ENCODE data around the gene TCL1A.

The TCL1A gene

DNA sequence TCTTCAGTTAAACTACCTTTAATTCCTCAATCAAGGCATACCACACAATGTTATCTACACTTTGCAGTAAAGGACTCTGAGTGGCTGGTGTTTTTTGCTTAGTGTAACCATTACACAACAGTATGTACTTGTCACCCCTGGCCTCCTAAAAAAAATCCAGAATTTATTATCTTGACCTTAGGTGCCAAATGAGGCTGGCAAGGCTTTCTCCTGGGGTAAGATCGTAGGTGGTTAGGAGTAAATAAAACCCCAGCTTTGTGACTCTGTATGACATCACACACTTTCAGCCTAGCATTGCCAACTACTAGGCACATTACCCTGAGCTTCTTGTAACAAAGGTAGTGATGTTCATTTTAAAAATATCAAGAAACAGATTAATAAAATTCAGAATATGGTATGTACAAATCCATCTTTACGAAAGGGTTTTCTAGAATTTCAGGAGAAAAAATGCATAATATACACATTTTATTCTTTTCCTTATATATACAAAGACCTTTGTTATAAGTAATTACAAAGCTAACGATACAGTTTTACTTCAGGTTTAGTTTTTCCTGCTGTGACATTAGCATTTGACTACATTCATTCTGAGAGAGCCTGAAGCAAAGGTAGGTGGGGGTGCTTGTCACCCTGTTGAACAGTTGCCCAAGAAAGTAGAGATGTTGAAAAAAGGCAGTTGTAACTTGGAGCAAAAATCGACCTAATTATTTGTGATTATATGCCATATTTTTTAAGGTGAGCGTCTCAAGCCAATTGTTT is 13.5 kb downstream of the TCL1A start (continued):
- TF ChIP-seq ZNF677 (tag by site-specific recombination; IDR thresholded peaks at IDR 0.05) (no peak), ZFP3 (tag by site-specific recombination; IDR thresholded peaks at IDR 0.05; ENCODE audit: low read depth) (no peak), ZNF266 (tag by site-specific recombination; IDR thresholded peaks at IDR 0.05; ENCODE audit: low read depth) (no peak), ZNF433 (tag by site-specific recombination; IDR thresholded peaks at IDR 0.05; ENCODE audit: low read depth) (no peak)
- TF ChIP-seq, protein P1, sequence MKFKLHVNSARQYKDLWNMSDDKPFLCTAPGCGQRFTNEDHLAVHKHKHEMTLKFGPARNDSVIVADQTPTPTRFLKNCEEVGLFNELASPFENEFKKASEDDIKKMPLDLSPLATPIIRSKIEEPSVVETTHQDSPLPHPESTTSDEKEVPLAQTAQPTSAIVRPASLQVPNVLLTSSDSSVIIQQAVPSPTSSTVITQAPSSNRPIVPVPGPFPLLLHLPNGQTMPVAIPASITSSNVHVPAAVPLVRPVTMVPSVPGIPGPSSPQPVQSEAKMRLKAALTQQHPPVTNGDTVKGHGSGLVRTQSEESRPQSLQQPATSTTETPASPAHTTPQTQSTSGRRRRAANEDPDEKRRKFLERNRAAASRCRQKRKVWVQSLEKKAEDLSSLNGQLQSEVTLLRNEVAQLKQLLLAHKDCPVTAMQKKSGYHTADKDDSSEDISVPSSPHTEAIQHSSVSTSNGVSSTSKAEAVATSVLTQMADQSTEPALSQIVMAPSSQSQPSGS (tag by site-specific recombination; IDR thresholded peaks at IDR 0.05; ENCODE audit: low read depth), result peak; percentile 77
- TF ChIP-seq, protein P2, sequence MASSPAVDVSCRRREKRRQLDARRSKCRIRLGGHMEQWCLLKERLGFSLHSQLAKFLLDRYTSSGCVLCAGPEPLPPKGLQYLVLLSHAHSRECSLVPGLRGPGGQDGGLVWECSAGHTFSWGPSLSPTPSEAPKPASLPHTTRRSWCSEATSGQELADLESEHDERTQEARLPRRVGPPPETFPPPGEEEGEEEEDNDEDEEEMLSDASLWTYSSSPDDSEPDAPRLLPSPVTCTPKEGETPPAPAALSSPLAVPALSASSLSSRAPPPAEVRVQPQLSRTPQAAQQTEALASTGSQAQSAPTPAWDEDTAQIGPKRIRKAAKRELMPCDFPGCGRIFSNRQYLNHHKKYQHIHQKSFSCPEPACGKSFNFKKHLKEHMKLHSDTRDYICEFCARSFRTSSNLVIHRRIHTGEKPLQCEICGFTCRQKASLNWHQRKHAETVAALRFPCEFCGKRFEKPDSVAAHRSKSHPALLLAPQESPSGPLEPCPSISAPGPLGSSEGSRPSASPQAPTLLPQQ (tag by site-specific recombination; IDR thresholded peaks at IDR 0.05), result 0 out of 2 replicates have a peak, but pooled peaks have one; percentile 17

DNA sequence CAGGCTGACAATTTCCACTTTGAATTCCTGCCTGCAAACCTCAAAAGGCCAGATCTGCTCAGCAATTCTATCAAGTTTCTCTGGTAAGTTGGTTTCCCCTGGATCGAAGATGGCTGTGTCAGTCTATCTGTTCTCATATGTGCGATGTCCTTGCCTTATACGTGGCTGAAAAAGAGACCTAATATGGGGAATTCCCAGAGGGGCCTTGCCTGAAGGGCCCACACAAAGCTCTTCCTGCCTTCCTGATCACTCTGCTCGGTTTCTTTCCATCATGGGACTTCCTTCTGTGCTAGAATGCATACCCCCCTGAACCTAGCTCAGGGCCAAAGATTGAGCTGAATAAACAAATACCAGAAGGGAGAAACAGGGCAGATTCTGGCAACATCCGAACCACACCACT is 14.5 kb downstream of the TCL1A start:
- no peaks in the 10 kb centered on the region for H3K9me3 ChIP-seq (ENCODE audit: control insufficient read depth, insufficient read depth, low read depth, low read length)
- POLR2A ChIA-PET, result no interaction called here
- no peak overlapping the region for H3K27ac ChIP-seq (ENCODE audit: extremely low read depth, low read depth, low read length)
- H3K4me1 ChIP-seq (ENCODE audit: control insufficient read depth, insufficient read depth, low read length), result peaks cover 19% of the 10 kb centered on the region
- peak; percentile 41; the same call in 1 of the 2 replicates for TF ChIP-seq GLIS1 (tag by site-specific recombination; IDR thresholded peaks at IDR 0.05)
- TF ChIP-seq, protein P3, sequence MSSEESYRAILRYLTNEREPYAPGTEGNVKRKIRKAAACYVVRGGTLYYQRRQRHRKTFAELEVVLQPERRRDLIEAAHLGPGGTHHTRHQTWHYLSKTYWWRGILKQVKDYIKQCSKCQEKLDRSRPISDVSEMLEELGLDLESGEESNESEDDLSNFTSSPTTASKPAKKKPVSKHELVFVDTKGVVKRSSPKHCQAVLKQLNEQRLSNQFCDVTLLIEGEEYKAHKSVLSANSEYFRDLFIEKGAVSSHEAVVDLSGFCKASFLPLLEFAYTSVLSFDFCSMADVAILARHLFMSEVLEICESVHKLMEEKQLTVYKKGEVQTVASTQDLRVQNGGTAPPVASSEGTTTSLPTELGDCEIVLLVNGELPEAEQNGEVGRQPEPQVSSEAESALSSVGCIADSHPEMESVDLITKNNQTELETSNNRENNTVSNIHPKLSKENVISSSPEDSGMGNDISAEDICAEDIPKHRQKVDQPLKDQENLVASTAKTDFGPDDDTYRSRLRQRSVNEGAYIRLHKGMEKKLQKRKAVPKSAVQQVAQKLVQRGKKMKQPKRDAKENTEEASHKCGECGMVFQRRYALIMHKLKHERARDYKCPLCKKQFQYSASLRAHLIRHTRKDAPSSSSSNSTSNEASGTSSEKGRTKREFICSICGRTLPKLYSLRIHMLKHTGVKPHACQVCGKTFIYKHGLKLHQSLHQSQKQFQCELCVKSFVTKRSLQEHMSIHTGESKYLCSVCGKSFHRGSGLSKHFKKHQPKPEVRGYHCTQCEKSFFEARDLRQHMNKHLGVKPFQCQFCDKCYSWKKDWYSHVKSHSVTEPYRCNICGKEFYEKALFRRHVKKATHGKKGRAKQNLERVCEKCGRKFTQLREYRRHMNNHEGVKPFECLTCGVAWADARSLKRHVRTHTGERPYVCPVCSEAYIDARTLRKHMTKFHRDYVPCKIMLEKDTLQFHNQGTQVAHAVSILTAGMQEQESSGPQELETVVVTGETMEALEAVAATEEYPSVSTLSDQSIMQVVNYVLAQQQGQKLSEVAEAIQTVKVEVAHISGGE (tag by site-specific recombination; conservative IDR thresholded peaks at IDR 0.05; ENCODE audit: low read depth), result no peak
- CTCF ChIA-PET, result interaction anchor here (0.6 to 1.2 kb wide), 2 partner anchors 134 to 140 kb away, joined by 3 read pairs; no protein-coding TSS in a partner anchor
- H3K36me3 ChIP-seq (ENCODE audit: control insufficient read depth in 2 of 2, insufficient read depth in 1 of 2, low read length in 2 of 2), result no peaks in the 10 kb centered on the region
- no peak overlapping the region for H3K4me3 ChIP-seq (ENCODE audit: low read depth, low read length)

DNA sequence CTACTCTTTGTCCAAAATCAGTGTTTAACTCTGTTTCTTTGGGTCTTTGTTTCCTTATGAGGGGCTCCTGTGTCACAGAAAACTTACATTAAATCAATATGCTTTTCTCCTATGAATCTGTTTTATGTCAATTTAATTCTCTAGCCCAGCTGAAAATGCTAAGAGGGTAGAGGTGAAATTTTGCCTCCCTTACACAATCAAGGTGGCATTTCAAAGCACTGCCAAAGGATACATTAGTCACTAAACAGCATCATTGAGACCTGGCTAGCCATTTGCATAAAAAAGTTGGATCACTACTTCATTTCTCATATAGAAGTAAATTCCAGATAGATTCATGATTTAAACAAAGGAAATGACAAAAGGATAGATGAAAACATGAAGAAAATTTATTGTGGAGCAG is 15.6 kb downstream of the TCL1A start:
- ChIA-PET CTCF (no interaction called here), POLR2A (no interaction called here)
- H3K27ac ChIP-seq (ENCODE audit: extremely low read depth, low read depth, low read length), result no peak overlapping the region
- no peaks in the 10 kb centered on the region for H3K9me3 ChIP-seq (ENCODE audit: control insufficient read depth, insufficient read depth, low read depth, low read length)
- no peak overlapping the region for H3K4me3 ChIP-seq (ENCODE audit: low read depth, low read length)
- peaks cover 19% of the 10 kb centered on the region for H3K4me1 ChIP-seq (ENCODE audit: control insufficient read depth, insufficient read depth, low read length)
- no peaks in the 10 kb centered on the region for H3K36me3 ChIP-seq (ENCODE audit: control insufficient read depth in 2 of 2, insufficient read depth in 1 of 2, low read length in 2 of 2)
- TF ChIP-seq, protein P1 (tag by site-specific recombination; IDR thresholded peaks at IDR 0.05; ENCODE audit: low read depth), result no peak
- TF ChIP-seq ZNF596 (tag by site-specific recombination; IDR thresholded peaks at IDR 0.05), result no peak

DNA sequence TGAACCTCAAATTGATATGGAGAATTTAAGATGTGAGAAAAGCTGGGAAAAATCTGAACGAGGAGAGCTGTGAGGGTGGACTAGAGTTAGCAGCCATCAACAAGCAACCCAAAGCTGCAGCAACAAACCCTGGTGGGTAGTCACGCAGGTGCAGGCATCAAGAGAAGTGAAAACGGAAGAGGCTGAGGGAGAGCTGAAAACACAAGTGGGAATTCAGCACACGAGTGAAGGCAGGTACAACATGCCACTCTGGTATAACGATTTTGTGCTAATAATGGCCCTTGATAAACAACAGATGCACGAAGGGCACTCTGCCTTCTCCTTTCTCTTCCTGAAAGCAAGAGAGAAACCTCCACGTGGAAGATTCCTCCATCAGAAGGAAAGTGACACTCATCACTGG is 16.2 kb downstream of the TCL1A start:
- TF ChIP-seq ZNF292 (tag by site-specific recombination; IDR thresholded peaks at IDR 0.05; ENCODE audit: borderline replicate concordance, low read depth) (no peak), PRDM1 (tag by site-specific recombination; IDR thresholded peaks at IDR 0.05) (peak; percentile 61; the same call in 1 of the 2 replicates), ZNF629 (tag by site-specific recombination; IDR thresholded peaks at IDR 0.05) (no peak)
- Histone ChIP-seq H3K4me3 (ENCODE audit: low read depth, low read length) (no peak overlapping the region), H3K4me1 (ENCODE audit: control insufficient read depth, insufficient read depth, low read length) (peaks cover 19% of the 10 kb centered on the region), H3K36me3 (ENCODE audit: control insufficient read depth in 2 of 2, insufficient read depth in 1 of 2, low read length in 2 of 2) (no peaks in the 10 kb centered on the region), H3K9me3 (ENCODE audit: control insufficient read depth, insufficient read depth, low read depth, low read length) (no peaks in the 10 kb centered on the region), H3K27ac (ENCODE audit: extremely low read depth, low read depth, low read length) (no peak overlapping the region)
- CTCF ChIA-PET, result interaction anchor here (0.7 kb wide), 1 partner anchor 21 kb away, joined by 3 read pairs; no protein-coding TSS in a partner anchor
- POLR2A ChIA-PET, result no interaction called here
